IPS-20b (cell line): ENCODE measurements around the gene SCP2.

Experiments used
- H3K27ac ChIP-seq: one replicate; pipeline ENCODE4 v1.5.1; 2013; ENCODE audit warnings: low read length
- H3K27me3 ChIP-seq: 2 replicates; pipeline ENCODE4 v1.6.1; 2013; ENCODE audit warnings: mild to moderate bottlenecking, low read length, inconsistent platforms; ENCODE audit not compliant: insufficient read depth
- H3K36me3 ChIP-seq: 2 replicates; pipeline ENCODE4 v1.6.1; 2013; ENCODE audit warnings: low read depth, mild to moderate bottlenecking, inconsistent platforms, low read length, moderate library complexity; ENCODE audit not compliant: insufficient read depth
- H3K4me1 ChIP-seq: 2 replicates; pipeline ENCODE4 v1.6.1; 2013; ENCODE audit warnings: mild to moderate bottlenecking, control low read depth, inconsistent platforms, low read length, moderate library complexity; ENCODE audit not compliant: insufficient read depth
- H3K4me3 ChIP-seq: 2 replicates; pipeline ENCODE4 v1.5.1; 2013; ENCODE audit warnings: mild to moderate bottlenecking, low read length, inconsistent platforms
- H3K9ac ChIP-seq: 2 replicates; pipeline ENCODE4 v1.6.1; 2013; ENCODE audit warnings: low read depth, mild to moderate bottlenecking, inconsistent platforms, low read length, moderate library complexity
- H3K9me3 ChIP-seq: 2 replicates; pipeline ENCODE4 v1.6.1; 2013; ENCODE audit warnings: mild to moderate bottlenecking, low read depth, low read length, inconsistent platforms; ENCODE audit not compliant: insufficient read depth

The SCP2 gene

DNA sequence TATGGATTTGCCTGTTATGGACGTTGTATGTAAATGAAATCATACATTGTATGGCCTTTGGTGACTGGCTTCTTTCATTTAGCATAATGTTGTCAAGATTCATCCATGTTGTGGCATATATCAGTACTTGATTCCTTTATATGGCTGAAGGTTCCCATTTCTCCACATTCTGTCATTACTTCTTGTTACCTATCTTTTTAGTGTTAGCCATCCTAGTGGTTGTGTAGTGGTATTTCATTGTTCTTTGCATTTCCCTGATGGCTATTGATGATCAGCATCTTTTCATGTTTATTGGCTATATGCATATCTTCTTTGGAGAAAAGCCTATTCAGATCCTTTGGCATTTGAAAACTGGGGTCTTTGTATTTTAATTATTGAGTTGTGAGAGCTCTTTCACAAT is 95.1 kb downstream of the SCP2 start:
- Histone ChIP-seq H3K9ac (no peak overlapping the region), H3K36me3 (no peaks in the 10 kb centered on the region), H3K4me3 (no peak overlapping the region), H3K4me1 (no peaks in the 10 kb centered on the region), H3K27me3 (no peaks in the 10 kb centered on the region), H3K9me3 (no peaks in the 10 kb centered on the region), H3K27ac (no peak overlapping the region)

DNA sequence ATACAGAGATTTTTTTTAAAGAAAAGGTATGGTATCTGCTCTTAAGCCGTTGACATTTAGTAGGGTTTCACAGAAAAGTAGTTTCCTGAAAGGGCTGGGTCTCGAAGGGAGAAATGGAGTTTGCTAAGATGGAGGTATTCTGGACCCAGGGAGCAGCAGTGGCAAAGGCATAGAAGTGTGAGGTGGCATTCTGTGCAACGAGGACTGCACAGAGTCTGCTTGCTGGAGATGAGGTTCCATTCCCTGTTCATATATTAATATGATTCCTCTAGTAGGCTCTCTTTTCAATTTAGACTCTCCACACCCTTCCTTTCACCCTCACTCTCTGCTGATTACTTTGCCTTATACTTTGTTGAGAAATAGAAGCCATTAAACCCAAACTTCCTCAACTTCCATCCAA is 96.5 kb downstream of the SCP2 start:
- Histone ChIP-seq H3K4me1 (no peaks in the 10 kb centered on the region), H3K4me3 (no peak overlapping the region), H3K27me3 (no peaks in the 10 kb centered on the region), H3K9ac (no peak overlapping the region), H3K9me3 (no peaks in the 10 kb centered on the region), H3K36me3 (no peaks in the 10 kb centered on the region), H3K27ac (no peak overlapping the region)

DNA sequence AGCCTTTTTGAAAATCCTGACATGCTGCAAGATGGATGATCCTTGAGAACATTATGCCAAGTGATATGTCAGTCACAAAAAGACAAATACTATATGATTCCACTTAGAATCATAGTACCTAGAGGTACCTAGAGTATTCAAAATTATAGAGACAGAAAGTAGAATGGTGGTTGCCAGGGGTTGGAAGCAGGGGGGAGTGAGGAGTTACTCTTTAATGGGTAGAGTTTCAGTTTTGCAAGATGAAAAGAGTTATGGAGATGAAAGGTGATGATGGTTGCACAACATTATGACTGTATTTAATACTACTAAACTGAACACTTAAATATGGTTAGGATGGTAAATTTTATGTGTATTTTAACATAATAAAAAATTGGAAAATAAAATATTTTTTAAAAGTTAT is 97.0 kb downstream of the SCP2 start:
- no peaks in the 10 kb centered on the region for H3K9me3 ChIP-seq
- no peak overlapping the region for H3K4me3 ChIP-seq
- H3K27me3 ChIP-seq: no peaks in the 10 kb centered on the region
- no peaks in the 10 kb centered on the region for H3K4me1 ChIP-seq
- no peak overlapping the region for H3K27ac ChIP-seq
- H3K9ac ChIP-seq: no peak overlapping the region
- no peaks in the 10 kb centered on the region for H3K36me3 ChIP-seq

DNA sequence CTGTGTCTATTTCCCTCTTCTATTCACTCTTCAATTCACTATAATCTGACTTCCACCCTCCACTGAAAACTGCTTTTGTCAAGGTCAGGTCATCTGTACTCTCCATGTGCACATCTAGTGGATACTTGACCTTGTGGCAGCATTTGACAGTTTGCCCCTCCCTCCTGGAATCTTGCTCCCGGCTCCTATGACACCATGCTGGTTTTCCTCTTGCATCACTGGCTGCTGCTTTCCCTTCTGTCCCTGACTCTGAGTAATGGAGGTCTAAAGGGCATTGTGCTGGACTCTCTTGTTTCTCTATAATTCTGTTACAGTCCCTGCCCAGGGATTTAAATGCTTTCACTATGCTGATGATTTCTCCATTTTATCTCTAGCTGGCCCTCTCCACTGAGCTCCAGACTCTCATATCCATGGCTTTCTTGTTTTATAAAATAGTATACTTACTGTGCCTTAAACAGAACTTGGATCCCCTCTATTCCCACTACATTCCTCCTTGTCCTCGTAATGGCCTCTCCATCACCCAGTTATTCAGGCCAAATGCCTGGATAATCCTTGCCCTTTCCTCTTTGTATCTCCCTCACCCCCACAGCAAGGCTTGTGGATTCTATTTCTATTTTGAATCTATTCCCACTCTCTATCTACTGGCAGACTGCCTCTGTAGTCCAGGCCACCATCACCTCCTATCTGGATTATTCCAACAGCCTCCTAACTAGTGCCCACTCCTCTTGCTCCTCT is 98.1 kb downstream of the SCP2 start:
- H3K27ac ChIP-seq: no peak overlapping the region
- no peaks in the 10 kb centered on the region for H3K36me3 ChIP-seq

DNA sequence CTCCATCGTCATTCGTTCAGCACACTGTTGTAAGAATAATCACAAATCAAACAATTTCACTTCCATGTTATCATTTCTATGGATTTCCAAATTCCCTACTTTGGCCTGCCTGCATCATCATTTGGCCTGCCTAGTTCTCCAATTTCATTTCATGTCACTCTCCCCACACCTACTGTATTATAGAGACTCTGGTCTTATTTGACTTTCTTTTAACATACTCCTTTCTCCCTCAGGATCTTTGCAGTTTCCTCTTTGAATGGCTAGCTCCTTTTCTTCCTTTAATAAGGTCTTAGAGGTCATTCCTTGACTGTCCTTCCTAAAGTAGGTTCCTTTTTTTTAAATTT is 98.7 kb downstream of the SCP2 start:
- H3K4me3 ChIP-seq: no peak overlapping the region
- no peaks in the 10 kb centered on the region for H3K36me3 ChIP-seq
- H3K27ac ChIP-seq: no peak overlapping the region
- H3K9me3 ChIP-seq: no peaks in the 10 kb centered on the region
- no peak overlapping the region for H3K9ac ChIP-seq
- H3K27me3 ChIP-seq: no peaks in the 10 kb centered on the region
- H3K4me1 ChIP-seq: no peaks in the 10 kb centered on the region

More for the DNA sequence above, 98.1 kb downstream of the SCP2 start:
- Histone ChIP-seq H3K27me3 (no peaks in the 10 kb centered on the region), H3K9ac (no peak overlapping the region), H3K4me3 (no peak overlapping the region), H3K4me1 (no peaks in the 10 kb centered on the region), H3K9me3 (no peaks in the 10 kb centered on the region)

DNA sequence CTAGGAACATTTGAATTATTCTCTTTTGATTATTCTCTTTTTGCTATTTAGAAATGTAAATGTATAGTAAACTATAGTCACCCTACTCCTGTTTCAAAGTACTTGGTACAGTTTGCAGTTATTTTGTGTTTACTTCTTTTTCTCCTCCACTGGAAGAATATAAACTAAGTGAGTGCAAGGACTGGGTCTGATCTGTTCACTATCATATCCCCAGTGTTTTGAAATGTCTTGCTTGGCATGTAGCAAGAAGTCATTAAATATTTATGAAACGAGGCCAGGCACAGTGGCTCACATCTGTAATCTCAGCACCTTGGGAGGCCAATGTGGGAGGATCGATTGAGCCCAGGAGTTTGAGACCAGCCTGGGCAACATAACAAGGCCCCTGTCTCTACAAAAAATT is 99.2 kb downstream of the SCP2 start:
- no peak overlapping the region for H3K9ac ChIP-seq
- H3K36me3 ChIP-seq: no peaks in the 10 kb centered on the region

DNA sequence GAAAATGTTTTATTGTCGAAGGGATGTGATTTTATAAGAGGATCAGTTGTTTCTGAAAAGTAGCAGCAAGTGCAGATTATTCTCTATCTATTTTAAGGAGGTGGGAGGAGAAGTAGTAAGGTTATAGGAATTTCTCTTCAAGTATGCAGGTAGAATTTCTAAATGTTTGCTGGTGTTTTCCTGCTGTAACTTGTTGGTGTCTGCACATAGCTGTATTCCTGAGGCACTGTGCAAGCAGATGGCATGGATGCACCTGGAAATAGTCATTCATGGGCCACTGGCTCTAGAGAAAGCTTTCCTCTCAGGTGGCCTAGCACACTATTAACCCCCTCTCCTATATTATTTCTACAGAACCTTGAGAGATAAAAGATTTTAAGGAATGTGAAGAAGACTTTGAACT is 104.7 kb downstream of the SCP2 start:
- H3K27me3 ChIP-seq: no peaks in the 10 kb centered on the region

More for the DNA sequence above, 99.2 kb downstream of the SCP2 start:
- H3K4me3 ChIP-seq: no peak overlapping the region
- no peak overlapping the region for H3K27ac ChIP-seq
- H3K4me1 ChIP-seq: no peaks in the 10 kb centered on the region
- H3K9me3 ChIP-seq: no peaks in the 10 kb centered on the region
- H3K27me3 ChIP-seq: no peaks in the 10 kb centered on the region

DNA sequence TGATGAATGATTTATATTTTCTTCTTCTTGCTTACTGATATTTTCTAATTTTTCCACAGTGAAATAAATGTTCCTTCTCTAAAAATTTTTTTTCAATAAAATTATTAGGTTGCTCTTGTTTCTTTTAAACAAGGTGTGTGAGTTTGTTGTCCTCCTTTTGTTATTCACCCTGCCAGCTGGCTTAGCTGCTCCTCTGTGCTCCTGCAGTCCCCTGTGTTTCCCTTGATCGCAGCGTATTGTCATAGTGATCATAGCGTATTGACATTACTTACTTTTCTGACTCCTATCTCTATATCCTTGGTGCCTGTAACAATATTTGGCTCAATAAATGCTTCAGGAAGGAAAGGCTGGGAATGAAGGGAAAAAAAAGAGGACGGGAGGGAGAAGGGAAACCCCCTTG is 110.1 kb downstream of the SCP2 start:
- H3K9ac ChIP-seq: no peak overlapping the region
- H3K27me3 ChIP-seq: no peaks in the 10 kb centered on the region
- no peaks in the 10 kb centered on the region for H3K36me3 ChIP-seq
- no peaks in the 10 kb centered on the region; the same call in 1 of the 2 replicates for H3K9me3 ChIP-seq
- no peak overlapping the region for H3K27ac ChIP-seq
- no peaks in the 10 kb centered on the region for H3K4me1 ChIP-seq
- H3K4me3 ChIP-seq: no peak overlapping the region

More for the DNA sequence above, 104.7 kb downstream of the SCP2 start:
- Histone ChIP-seq H3K4me3 (no peak overlapping the region), H3K9ac (no peak overlapping the region), H3K9me3 (no peaks in the 10 kb centered on the region; the same call in 1 of the 2 replicates), H3K36me3 (no peaks in the 10 kb centered on the region), H3K27ac (no peak overlapping the region), H3K4me1 (no peaks in the 10 kb centered on the region)

DNA sequence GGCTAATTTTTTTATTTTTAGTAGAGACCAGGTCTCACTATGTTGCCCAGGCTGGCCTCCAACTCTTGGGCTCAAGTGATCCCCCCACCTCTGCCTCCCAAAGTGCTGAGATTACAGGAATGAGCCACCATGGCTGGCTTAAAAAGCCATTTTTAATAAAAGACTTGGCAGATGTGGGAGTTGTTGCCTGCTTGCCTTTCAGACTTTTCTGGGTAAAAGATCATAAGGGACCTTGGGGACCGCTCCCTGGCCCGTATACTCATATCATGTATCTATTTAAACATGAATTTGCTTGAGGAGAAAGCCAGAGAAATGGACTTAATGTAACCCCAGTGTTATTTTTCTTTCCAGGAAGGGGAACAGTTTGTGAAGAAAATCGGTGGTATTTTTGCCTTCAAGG is 111.5 kb downstream of the SCP2 start:
- Histone ChIP-seq H3K9ac (no peak overlapping the region), H3K4me1 (peaks cover 4% of the 10 kb centered on the region; the same call in 1 of the 2 replicates), H3K27me3 (no peaks in the 10 kb centered on the region), H3K27ac (no peak overlapping the region), H3K36me3 (no peaks in the 10 kb centered on the region), H3K9me3 (no peaks in the 10 kb centered on the region; the same call in 1 of the 2 replicates), H3K4me3 (no peak overlapping the region)

DNA sequence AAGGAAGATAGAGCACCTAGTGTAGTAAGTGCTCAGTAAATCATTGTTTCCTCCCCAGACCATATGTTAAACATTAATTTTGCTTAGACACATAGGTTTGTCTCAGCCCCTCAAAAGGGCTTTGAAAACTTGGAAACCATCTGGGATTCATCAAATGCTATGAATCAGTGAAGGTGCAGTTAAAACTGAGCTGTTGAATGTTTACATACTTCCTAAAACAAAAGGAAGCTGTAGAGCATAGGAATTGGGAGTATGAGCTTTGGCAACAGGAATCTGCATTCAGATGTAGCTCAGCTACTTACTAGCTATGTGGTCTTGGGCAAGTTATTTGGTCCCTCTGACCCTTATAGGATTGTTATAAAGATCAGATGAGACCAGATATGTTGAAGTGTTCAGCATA is 116.2 kb downstream of the SCP2 start:
- H3K4me1 ChIP-seq: peaks cover 4% of the 10 kb centered on the region

DNA sequence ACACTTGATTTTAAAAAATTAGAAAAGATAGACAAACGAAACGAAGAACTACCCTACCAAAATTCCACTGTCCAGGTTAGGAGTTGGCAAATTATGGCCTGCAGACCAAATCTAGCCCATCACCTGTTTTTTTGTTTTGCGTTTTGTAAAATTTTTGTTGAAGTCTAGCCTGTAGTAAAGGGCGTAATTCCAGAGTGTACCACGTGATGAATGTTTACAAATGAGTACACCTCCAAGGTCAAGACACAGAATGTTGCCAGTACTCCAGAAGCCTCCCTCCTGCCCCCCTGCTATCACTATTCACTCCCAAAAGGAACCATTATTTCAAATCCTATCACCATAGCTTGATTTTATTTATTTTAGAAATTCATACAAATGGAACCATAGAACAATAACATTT is 117.8 kb downstream of the SCP2 start:
- no peak overlapping the region for H3K4me3 ChIP-seq
- no peak overlapping the region for H3K27ac ChIP-seq
- H3K9me3 ChIP-seq: no peaks in the 10 kb centered on the region
- H3K4me1 ChIP-seq: peaks cover 20% of the 10 kb centered on the region
- no peaks in the 10 kb centered on the region for H3K36me3 ChIP-seq
- no peaks in the 10 kb centered on the region for H3K27me3 ChIP-seq
- no peak overlapping the region for H3K9ac ChIP-seq

More for the DNA sequence above, 116.2 kb downstream of the SCP2 start:
- no peak overlapping the region for H3K4me3 ChIP-seq
- no peaks in the 10 kb centered on the region for H3K9me3 ChIP-seq
- H3K27ac ChIP-seq: no peak overlapping the region
- H3K27me3 ChIP-seq: no peaks in the 10 kb centered on the region
- no peak overlapping the region for H3K9ac ChIP-seq
- no peaks in the 10 kb centered on the region for H3K36me3 ChIP-seq

DNA sequence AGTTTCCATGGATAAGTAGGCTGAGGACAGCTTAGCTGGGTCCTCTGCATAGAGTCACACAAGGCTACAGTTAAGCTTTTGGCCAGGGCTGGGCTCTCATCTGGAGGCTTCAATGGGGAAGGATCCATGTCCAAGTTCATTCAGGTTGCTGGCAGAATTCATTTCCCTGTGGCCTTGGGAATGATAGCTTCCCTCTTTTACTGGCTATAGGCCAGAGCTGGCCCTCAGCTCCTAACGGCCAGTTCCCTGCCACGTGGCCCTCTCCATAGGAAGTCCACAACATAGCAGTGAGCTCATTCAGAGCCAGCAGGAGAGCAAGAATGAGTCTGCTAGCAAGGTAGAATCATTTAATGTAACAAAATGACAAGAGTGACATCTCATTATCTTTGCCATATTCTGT is 119.9 kb downstream of the SCP2 start:
- peaks cover 29% of the 10 kb centered on the region for H3K4me1 ChIP-seq
- H3K9me3 ChIP-seq: no peaks in the 10 kb centered on the region
- H3K27ac ChIP-seq: no peak overlapping the region
- H3K4me3 ChIP-seq: no peak overlapping the region
- no peaks in the 10 kb centered on the region for H3K36me3 ChIP-seq
- no peak overlapping the region for H3K9ac ChIP-seq
- H3K27me3 ChIP-seq: no peaks in the 10 kb centered on the region
